ENCODE measurements around the gene MCRS1. TPM values are rescaled to one million over a fixed set of nuclear protein-coding genes. Genes with fewer than 3 reads are reported as not detected.

The MCRS1 gene
- polyA plus RNA-seq, 2 donors, result 40.0 to 45.0 TPM

GRCh38 chr12:49557917-49558215, 10.1 kb downstream of the MCRS1 start:
- Histone ChIP-seq H3K36me3 (ENCODE audit: control insufficient read depth in 2 of 2, insufficient read depth in 2 of 2, low read length in 1 of 2) (peaks cover 18 to 52% of the 10 kb centered on the region in 2 donors), H3K4me1 (ENCODE audit: control insufficient read depth in 2 of 2, insufficient read depth in 2 of 2, low read length in 1 of 2) (no peaks in the 10 kb centered on the region), H3K27ac (ENCODE audit: low read depth in 2 of 2, low read length in 1 of 2) (no peak overlapping the region), H3K4me3 (ENCODE audit: low read depth in 1 of 2, low read length in 2 of 2) (no peak overlapping the region), H3K9me3 (ENCODE audit: control insufficient read depth in 2 of 2, insufficient read depth in 1 of 2, low read depth in 1 of 2, low read length in 1 of 2) (no peaks in the 10 kb centered on the region), H3K27me3 (ENCODE audit: control insufficient read depth in 1 of 2, insufficient read depth in 2 of 2, low read length in 2 of 2) (no peaks in the 10 kb centered on the region)
- WGBS, 2 donors, result 66 to 84% methylated on average over 7 of the region's 7 CpGs

- no peak overlapping the region for H3K27ac ChIP-seq (ENCODE audit: low read depth in 2 of 2, low read length in 1 of 2)
- H3K36me3 ChIP-seq (ENCODE audit: control insufficient read depth in 2 of 2, insufficient read depth in 2 of 2, low read length in 1 of 2), result peaks cover 16 to 49% of the 10 kb centered on the region in 2 donors
- no peaks in the 10 kb centered on the region for H3K9me3 ChIP-seq (ENCODE audit: control insufficient read depth in 2 of 2, insufficient read depth in 1 of 2, low read depth in 1 of 2, low read length in 1 of 2)
- 85 to 89% methylated on average over 15 to 18 of the region's 18 CpGs for WGBS, 2 donors
- no peak overlapping the region for H3K4me3 ChIP-seq (ENCODE audit: low read depth in 1 of 2, low read length in 2 of 2)
- no peaks in the 10 kb centered on the region for H3K4me1 ChIP-seq (ENCODE audit: control insufficient read depth in 2 of 2, insufficient read depth in 2 of 2, low read length in 1 of 2)
- no peaks in the 10 kb centered on the region for H3K27me3 ChIP-seq (ENCODE audit: control insufficient read depth in 1 of 2, insufficient read depth in 2 of 2, low read length in 2 of 2)
Observed at GRCh38 chr12:49557187-49557916, 10.6 kb downstream of the MCRS1 start.

GRCh38 chr12:49556391-49557186, 11.4 kb downstream of the MCRS1 start:
- Histone ChIP-seq H3K36me3 (ENCODE audit: control insufficient read depth in 2 of 2, insufficient read depth in 2 of 2, low read length in 1 of 2) (peaks cover 16 to 45% of the 10 kb centered on the region in 2 donors), H3K27ac (ENCODE audit: low read depth in 2 of 2, low read length in 1 of 2) (no peak overlapping the region), H3K27me3 (ENCODE audit: control insufficient read depth in 1 of 2, insufficient read depth in 2 of 2, low read length in 2 of 2) (no peaks in the 10 kb centered on the region), H3K4me1 (ENCODE audit: control insufficient read depth in 2 of 2, insufficient read depth in 2 of 2, low read length in 1 of 2) (no peaks in the 10 kb centered on the region), H3K9me3 (ENCODE audit: control insufficient read depth in 2 of 2, insufficient read depth in 1 of 2, low read depth in 1 of 2, low read length in 1 of 2) (no peaks in the 10 kb centered on the region), H3K4me3 (ENCODE audit: low read depth in 1 of 2, low read length in 2 of 2) (no peak overlapping the region)
- WGBS, 2 donors, result 74 to 76% methylated on average over 12 of the region's 12 CpGs

- Histone ChIP-seq H3K27ac (ENCODE audit: low read depth in 2 of 2, low read length in 1 of 2) (no peak overlapping the region), H3K27me3 (ENCODE audit: control insufficient read depth in 1 of 2, insufficient read depth in 2 of 2, low read length in 2 of 2) (no peaks in the 10 kb centered on the region), H3K4me3 (ENCODE audit: low read depth in 1 of 2, low read length in 2 of 2) (no peak overlapping the region), H3K36me3 (ENCODE audit: control insufficient read depth in 2 of 2, insufficient read depth in 2 of 2, low read length in 1 of 2) (peaks cover 16 to 41% of the 10 kb centered on the region in 2 donors), H3K4me1 (ENCODE audit: control insufficient read depth in 2 of 2, insufficient read depth in 2 of 2, low read length in 1 of 2) (no peaks in the 10 kb centered on the region), H3K9me3 (ENCODE audit: control insufficient read depth in 2 of 2, insufficient read depth in 1 of 2, low read depth in 1 of 2, low read length in 1 of 2) (no peaks in the 10 kb centered on the region)
- 83 to 86% methylated on average over 18 of the region's 18 CpGs for WGBS, 2 donors
Observed at GRCh38 chr12:49555631-49556390, 12.1 kb downstream of the MCRS1 start.

- 77 to 82% methylated on average over 14 to 15 of the region's 15 CpGs for WGBS, 2 donors
- Histone ChIP-seq H3K4me1 (ENCODE audit: control insufficient read depth in 2 of 2, insufficient read depth in 2 of 2, low read length in 1 of 2) (peaks cover 0 to 3% of the 10 kb centered on the region in 2 donors), H3K27me3 (ENCODE audit: control insufficient read depth in 1 of 2, insufficient read depth in 2 of 2, low read length in 2 of 2) (no peaks in the 10 kb centered on the region), H3K36me3 (ENCODE audit: control insufficient read depth in 2 of 2, insufficient read depth in 2 of 2, low read length in 1 of 2) (peaks cover 10 to 30% of the 10 kb centered on the region in 2 donors), H3K9me3 (ENCODE audit: control insufficient read depth in 2 of 2, insufficient read depth in 1 of 2, low read depth in 1 of 2, low read length in 1 of 2) (no peaks in the 10 kb centered on the region), H3K4me3 (ENCODE audit: low read depth in 1 of 2, low read length in 2 of 2) (no peak overlapping the region), H3K27ac (ENCODE audit: low read depth in 2 of 2, low read length in 1 of 2) (no peak overlapping the region)
Observed at GRCh38 chr12:49554266-49554665, 13.7 kb downstream of the MCRS1 start.

DNA sequence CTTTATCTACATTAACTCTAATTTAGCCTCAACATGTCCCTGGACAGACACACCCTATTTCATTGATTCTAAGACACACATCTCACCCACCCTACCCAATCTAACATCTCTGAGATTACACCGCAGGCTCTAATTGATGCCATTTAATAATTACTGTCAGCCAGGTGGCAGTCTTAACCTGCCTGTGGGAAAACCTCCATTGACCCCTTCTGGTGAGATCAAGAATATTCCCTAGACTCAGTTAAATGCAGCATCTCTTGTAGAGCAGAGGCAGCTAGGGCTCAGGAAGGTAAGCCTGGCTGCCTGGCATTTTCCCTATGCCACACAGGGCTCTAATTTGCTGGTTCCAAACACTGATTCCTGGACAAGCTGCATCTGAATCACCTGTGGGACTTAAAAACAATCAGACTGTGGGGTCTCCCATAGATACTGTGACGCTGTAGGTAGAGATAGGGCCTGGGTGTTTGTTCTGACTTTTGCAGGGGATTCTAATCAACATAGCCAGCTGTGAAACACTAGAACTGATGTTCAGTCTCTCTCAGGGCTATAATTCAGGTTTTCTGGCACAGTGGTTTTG, 14.3 kb downstream of the MCRS1 start:
- Histone ChIP-seq H3K4me1 (ENCODE audit: control insufficient read depth in 2 of 2, insufficient read depth in 2 of 2, low read length in 1 of 2) (peaks cover 0 to 10% of the 10 kb centered on the region in 2 donors), H3K27me3 (ENCODE audit: control insufficient read depth in 1 of 2, insufficient read depth in 2 of 2, low read length in 2 of 2) (no peaks in the 10 kb centered on the region), H3K36me3 (ENCODE audit: control insufficient read depth in 2 of 2, insufficient read depth in 2 of 2, low read length in 1 of 2) (peaks cover 8 to 24% of the 10 kb centered on the region in 2 donors), H3K9me3 (ENCODE audit: control insufficient read depth in 2 of 2, insufficient read depth in 1 of 2, low read depth in 1 of 2, low read length in 1 of 2) (no peaks in the 10 kb centered on the region), H3K4me3 (ENCODE audit: low read depth in 1 of 2, low read length in 2 of 2) (no peak overlapping the region), H3K27ac (ENCODE audit: low read depth in 2 of 2, low read length in 1 of 2) (no peak overlapping the region)
- 58 to 59% methylated on average over 2 of the region's 2 CpGs for WGBS, 2 donors

GRCh38 chr12:49552899-49553298, 15.0 kb downstream of the MCRS1 start:
- Histone ChIP-seq H3K36me3 (ENCODE audit: control insufficient read depth in 2 of 2, insufficient read depth in 2 of 2, low read length in 1 of 2) (peaks cover 7 to 18% of the 10 kb centered on the region in 2 donors), H3K4me1 (ENCODE audit: control insufficient read depth in 2 of 2, insufficient read depth in 2 of 2, low read length in 1 of 2) (peaks cover 0 to 10% of the 10 kb centered on the region in 2 donors), H3K27me3 (ENCODE audit: control insufficient read depth in 1 of 2, insufficient read depth in 2 of 2, low read length in 2 of 2) (no peaks in the 10 kb centered on the region), H3K9me3 (ENCODE audit: control insufficient read depth in 2 of 2, insufficient read depth in 1 of 2, low read depth in 1 of 2, low read length in 1 of 2) (no peaks in the 10 kb centered on the region), H3K27ac (ENCODE audit: low read depth in 2 of 2, low read length in 1 of 2) (no peak overlapping the region), H3K4me3 (ENCODE audit: low read depth in 1 of 2, low read length in 2 of 2) (no peak overlapping the region)
- WGBS, 2 donors, result 68 to 74% methylated on average over 8 of the region's 8 CpGs

- Histone ChIP-seq H3K36me3 (ENCODE audit: control insufficient read depth in 2 of 2, insufficient read depth in 2 of 2, low read length in 1 of 2) (peaks cover 3 to 13% of the 10 kb centered on the region in 2 donors), H3K4me1 (ENCODE audit: control insufficient read depth in 2 of 2, insufficient read depth in 2 of 2, low read length in 1 of 2) (peaks cover 0 to 10% of the 10 kb centered on the region in 2 donors), H3K9me3 (ENCODE audit: control insufficient read depth in 2 of 2, insufficient read depth in 1 of 2, low read depth in 1 of 2, low read length in 1 of 2) (no peaks in the 10 kb centered on the region), H3K27me3 (ENCODE audit: control insufficient read depth in 1 of 2, insufficient read depth in 2 of 2, low read length in 2 of 2) (no peaks in the 10 kb centered on the region), H3K27ac (ENCODE audit: low read depth in 2 of 2, low read length in 1 of 2) (no peak overlapping the region), H3K4me3 (ENCODE audit: low read depth in 1 of 2, low read length in 2 of 2) (no peak overlapping the region)
- WGBS, 2 donors, result 55 to 59% methylated on average over 9 of the region's 9 CpGs
Observed at GRCh38 chr12:49552425-49552824, 15.5 kb downstream of the MCRS1 start.

DNA sequence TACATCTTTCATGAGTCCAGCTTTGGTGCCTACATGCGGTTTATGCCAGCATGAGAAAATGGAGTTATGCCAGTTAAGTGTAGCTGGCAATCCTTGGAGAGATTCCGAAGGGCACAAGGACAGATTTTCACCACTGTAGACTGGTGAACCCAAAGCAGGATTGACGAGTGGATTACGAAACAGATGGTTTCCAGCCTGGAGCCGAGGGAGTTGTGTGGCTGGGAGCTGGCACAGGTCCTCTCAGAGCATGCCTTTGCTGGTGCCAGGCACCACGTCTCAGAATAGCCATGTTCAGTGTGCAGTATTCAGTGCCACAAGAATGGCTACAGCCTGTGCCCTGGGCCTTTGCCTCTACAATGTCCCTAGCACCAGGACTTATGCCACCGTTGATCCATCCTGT, 15.9 kb downstream of the MCRS1 start:
- 32 to 37% methylated on average over 7 of the region's 7 CpGs for WGBS, 2 donors
- peaks cover 0 to 10% of the 10 kb centered on the region in 2 donors for H3K4me1 ChIP-seq (ENCODE audit: control insufficient read depth in 2 of 2, insufficient read depth in 2 of 2, low read length in 1 of 2)
- no peaks in the 10 kb centered on the region for H3K27me3 ChIP-seq (ENCODE audit: control insufficient read depth in 1 of 2, insufficient read depth in 2 of 2, low read length in 2 of 2)

More for the DNA sequence above, 15.9 kb downstream of the MCRS1 start:
- Histone ChIP-seq H3K27ac (ENCODE audit: low read depth in 2 of 2, low read length in 1 of 2) (no peak overlapping the region), H3K9me3 (ENCODE audit: control insufficient read depth in 2 of 2, insufficient read depth in 1 of 2, low read depth in 1 of 2, low read length in 1 of 2) (no peaks in the 10 kb centered on the region), H3K36me3 (ENCODE audit: control insufficient read depth in 2 of 2, insufficient read depth in 2 of 2, low read length in 1 of 2) (peaks cover 3 to 9% of the 10 kb centered on the region in 2 donors), H3K4me3 (ENCODE audit: low read depth in 1 of 2, low read length in 2 of 2) (no peak overlapping the region)
